HG03520 (cell line): ENCODE measurements around the gene DGCR8.
A peak's percentile ranks its signal among the peaks of the same experiment; 100 is the strongest.

Experiments
- ATAC-seq: cut with Tn5 transposase; IDR thresholded peaks from one replicate; pipeline ENCODE4 v1.9.1; 2021; ENCODE audit warnings: mild to moderate bottlenecking, moderate library complexity; ENCODE audit not compliant: unreplicated experiment

Gene DGCR8

DNA sequence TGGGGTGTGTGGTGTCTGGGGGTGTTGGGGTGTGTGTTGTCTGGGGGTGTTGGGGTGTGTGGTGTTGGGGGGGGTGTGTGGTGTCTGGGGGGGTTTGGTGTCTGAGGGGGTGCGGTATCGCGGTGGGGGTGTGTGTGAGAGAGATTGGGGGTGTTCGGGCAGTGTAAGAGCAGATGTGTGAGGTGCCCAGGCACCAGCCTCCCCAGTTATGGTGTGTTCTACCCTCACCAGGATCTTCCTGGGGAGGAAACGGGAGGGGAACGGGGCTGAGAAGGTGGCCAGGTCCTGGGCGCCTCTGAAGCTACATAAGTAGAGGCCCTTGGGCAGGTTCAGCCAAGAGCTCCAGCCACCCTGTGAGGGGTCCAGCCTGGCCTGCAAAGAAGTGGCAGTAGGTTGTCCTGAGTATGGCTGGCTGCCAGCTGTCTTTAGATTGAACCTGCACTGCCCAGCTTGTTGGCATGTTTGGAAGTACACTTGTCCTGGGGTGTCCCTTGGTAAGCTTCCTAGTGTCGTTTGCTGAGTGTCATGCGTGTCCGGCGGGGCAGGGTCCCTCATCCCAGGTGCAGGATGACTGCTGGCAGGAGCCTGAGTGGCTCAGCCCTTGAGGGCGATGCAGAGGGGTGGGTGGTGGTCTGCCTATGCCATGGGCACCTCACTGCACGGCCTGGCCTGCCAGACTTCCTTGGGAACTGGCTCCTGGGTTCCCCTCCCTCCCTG, 43.5 kb downstream of the DGCR8 start:
- ATAC-seq, result no peak

DNA sequence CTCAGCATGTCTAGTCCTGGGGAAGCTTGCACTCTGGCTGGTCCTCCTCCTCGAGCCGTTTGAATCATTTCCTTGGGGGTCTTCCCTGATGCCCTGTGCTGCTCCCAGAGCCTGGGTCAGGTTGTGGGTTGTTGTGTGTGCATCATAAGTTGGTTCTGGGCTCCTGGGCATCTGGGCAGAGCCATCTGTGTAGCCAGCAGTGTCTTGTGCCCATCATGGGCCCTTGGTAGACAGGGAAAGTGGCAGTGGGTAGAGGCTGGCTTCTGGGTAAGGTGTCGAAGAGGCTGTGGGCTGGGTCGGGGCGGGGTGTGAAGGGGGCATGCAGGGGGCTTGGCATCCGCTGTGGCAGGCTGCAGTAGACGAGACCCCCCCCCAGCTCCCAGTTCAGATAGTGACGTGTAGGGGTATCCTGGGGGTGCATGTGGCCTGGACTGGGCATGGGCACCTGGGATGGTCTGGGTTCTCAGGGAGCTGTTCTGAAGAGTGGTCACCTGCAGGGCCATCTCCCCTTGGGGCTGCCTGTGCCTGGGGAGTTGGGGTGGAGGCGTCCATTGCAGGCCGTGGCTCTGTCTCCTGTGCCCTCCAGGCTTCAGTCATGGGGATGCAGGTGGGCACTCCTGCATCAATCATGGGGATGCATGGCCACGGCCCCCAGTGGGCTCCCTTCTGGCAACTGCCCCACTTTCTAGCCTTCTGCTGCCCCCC, 44.2 kb downstream of the DGCR8 start:
- ATAC-seq, result no peak

DNA sequence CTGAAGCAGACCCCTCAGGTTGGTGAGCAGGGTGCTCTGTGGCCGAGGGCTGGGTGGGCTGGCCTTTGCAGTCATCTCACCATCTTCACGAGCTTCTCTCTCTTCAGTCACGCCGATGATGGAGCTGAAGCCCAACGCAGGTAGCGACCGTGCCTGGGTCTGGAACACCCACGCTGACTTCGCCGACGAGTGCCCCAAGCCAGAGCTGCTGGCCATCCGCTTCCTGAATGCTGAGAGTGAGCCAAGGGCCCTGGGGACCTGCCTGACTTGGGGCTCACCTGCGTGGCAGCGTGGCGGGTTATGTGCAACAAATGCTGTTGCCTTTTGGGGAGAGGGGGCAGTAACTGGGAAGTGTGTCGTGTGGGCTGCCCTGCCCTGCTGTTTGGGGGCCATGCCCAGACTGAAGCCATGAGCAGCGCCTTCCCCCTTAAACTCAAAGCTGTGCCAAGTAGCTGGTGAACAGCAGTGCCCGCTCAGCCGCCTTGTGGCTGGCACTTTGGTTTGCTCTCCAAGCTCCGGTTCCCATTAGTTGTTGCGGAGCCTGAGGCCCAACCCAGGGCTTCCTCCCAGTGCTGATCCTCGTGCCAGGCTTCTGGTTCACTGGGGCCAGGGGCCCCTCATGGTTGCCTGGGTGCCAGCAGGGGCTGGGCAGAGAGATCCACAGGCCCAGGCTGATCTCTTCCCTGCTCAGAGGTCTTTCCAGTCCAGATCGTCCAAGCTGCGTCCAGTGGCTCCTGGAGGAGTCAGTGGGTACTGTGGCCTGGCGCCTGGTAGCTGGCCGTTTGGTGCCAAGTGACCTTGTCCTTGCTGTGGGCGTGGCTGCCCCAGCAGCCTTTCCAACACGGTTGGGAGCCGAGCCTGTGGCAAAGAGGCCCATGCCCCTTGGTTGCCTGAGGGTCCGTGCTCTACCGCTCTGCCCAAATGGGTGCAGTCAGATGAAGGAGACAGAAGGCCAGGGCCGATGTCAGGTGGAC, 45.4 kb downstream of the DGCR8 start:
- ATAC-seq, result no peak

DNA sequence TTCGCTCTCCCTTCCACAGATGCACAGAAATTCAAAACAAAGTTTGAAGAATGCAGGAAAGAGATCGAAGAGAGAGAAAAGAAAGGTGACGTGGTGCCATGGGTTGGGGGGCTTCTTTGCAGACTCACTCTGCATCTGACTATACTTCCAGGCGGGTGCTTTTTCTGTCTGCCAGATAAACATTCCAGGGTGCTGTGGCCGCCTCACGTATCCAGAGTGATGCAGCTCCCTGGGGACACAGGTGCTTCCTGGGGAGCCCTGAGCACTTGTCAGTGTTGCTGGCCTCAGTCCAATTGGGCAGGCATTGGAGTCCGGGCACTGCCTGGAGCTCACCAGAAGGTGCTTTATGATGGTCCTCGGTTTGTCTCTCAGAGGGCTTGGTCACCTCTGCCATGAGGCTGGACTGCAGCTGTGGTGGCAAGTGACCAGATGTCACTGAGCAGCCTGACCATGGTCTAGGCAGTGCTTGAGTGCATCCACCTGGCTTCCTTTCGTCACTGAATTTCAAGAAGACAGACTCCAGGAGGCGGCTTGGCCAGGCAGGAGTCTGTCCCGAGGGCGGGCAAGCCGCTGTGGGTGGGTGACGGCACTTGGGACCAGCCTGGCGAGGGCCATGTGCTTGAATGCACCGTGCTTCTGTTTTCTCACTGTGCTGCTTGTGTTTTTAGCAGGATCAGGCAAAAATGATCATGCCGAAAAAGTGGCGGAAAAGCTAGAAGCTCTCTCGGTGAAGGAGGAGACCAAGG, 46.4 kb downstream of the DGCR8 start:
- no peak for ATAC-seq

DNA sequence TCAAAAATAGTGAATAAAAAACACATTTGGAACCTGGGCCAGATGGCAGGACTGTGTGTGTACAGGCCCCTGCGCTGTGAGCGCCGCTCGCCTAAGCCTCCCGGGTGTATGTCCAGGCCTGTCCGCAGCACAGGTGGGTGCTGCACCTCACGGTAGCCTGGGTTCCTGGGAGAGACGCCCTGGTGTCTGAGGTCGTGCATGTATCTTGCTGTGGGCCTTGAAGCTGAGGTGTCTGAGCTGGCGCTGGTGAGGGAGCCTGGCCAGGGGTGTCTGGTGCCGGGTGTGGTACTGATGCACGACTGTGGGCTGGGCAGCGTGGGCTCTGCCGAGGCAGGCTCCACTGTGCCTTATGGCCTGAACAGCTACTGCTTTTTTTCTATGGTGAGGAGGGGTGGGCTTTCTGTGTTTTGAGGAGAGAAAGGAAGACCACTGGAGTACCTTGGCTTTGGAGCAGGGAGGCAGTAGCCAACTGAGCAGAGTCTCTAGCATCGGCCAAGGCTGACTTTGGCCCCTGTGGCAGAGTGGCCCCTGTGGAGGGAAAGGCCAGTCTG, 47.4 kb downstream of the DGCR8 start:
- ATAC-seq, result no peak

DNA sequence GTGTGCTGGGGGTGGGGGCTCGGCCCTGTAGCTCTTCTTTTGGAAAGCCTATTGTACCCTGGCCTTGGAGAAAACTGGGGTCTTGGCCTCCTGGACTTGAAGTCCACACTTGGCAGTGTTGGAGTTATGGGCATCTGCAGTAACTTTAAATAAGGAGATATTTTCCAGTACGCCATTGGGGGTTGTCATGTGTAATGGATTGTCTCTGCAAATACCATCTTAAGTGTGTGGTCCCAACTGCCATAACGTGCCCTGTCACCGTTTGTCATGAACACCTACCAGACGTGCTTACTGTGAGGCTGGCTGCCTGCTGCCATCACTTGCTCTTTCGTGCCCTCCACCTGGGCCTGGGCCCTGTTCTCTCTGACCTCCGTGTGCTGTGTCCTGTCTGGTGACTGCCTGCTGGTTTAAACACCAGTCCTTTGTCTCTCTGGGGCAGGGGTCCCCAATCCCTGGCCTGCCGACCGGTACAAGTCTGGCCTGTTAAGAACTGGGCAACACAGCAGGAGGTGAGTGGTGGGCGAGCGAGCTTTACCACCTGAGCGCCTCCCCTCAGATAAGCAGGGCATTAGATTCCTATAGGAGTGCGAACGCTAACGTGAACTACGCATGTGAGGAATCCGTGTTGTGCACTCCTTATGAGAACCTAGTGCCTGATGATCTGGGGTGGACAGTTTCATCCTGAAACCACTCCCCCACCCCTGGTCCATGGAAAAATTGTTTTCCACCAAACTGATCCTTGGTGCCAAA, 48.0 kb downstream of the DGCR8 start:
- no peak for ATAC-seq

DNA sequence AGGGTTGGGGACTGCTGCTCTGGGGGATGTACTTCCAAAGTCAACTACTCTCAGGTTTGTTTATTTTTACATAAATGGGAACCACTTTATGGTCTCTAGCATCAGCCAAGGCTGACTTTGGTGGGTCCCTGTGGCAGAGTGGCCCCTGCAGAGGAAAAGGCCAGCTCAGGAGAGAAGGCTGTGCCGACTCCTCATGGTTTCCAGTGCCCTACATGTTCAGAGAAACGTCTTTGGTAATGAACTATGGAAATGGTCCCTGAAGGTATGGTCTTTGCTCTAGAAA, 48.5 kb downstream of the DGCR8 start:
- no peak for ATAC-seq

DNA sequence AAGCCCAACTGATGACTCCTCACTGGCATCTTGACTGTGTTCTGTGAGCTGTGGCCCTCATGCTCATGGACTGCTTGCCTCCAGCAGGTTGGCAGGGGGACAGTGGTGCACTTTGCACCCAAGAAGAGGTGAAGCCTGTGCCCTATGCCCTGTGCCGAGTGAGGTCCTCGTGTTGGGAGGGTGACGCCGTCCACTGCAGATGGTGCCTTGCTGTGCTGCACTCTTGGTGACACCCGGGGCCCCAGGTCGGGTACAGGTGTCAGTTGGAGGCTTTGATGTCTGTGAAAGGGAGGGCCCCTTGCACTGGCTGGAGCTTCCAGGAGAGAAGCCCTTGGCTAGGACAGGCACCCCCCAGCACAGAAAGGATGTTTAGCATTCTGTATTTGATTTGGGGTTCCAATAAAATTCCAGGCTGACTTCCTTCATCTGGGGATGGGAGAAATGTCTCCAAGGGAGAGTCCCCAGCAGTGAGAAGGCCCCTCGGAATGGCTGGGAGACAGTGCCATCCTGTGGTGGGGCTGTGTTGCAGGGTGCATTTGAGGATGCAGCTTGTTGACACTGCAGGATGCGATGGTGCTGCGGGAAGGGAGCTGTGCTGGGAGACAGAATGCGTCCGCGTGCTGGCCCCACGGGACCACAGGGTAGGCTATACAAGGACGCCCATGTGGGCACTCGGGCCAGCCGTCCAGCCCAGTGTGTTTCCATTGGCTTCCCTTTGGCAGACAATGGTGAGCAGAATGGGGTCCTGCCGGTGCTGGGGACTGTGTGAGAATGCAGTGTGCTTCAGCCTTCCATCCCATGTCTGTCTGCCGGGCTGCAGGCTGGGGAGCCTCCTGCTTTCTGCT, 49.1 kb downstream of the DGCR8 start:
- ATAC-seq, result no peak

DNA sequence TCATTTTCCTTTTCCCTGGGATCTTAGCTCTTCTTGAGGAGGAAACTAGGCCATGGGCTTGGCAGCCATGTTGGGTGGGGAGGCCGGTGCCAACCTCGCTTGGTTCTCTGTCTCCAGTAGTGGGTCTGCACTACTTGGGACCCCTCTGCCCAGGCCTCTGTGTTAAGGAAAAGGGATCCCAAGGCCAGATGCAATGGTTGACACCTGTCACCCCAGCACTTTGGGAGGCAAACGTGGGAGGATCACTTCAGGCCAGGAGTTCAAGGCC, 49.6 kb downstream of the DGCR8 start:
- no peak for ATAC-seq

DNA sequence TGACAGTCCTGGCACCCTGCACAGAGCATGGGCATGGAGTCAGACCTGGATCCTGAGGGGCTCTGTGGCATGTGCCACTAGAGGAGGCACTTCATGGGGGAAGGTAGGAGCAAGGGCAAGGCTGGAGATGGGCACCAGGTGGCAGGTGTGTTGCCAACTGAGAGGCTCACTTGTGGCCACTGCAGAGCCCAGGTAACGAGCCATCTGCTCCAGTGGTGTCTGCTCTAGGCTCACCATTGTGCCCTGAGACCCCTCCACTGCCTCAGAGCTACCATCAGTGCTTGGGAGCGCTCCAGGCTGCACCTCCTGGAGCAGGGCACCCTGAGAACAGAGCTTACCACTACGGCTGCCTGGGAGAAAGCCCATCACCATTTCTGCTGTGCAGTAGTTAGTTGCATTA, 50.3 kb downstream of the DGCR8 start:
- no peak for ATAC-seq

DNA sequence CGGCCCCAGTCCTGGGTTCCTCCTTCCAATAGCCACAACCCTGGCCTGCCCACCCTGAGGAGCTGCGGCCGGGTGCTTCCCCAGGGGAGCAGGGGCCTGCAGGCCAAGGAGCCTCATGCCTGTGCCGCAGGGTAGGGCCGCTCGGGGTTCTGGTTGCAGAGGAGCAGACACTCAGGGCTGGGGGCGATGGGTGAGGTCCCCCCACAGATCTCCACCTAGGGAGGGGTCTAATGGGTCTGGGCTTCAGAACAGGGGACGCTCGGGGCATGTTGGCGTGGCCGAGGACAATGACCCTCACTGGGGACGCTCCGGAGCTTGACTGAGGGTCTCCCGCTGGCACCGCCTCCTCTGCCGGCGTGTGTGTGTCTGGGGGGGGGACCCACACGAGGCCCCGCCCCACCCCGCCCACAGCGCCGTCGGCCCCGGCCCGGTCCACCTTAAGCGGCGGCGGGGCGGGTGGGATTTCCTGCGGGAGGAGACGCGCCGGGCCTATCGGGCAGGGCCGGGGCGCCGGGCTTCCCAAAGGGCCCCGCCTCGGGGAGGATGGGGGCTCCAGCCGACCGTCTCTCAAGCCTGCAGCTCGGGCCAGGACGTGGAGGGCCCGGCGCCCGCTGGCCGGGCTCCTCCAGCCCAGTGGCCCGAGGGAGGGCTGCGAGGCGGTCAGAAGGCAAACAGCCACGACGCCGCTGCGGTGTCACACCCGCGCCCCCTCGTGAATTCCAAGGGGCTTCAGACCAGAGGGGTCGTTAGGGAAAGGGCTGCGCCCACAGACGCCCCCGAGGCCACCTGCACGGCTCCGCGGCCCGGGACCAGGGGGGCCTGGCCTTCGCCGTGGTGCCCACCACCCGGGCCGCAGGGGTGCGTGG, 50.9 kb downstream of the DGCR8 start:
- peak; percentile 44 for ATAC-seq

DNA sequence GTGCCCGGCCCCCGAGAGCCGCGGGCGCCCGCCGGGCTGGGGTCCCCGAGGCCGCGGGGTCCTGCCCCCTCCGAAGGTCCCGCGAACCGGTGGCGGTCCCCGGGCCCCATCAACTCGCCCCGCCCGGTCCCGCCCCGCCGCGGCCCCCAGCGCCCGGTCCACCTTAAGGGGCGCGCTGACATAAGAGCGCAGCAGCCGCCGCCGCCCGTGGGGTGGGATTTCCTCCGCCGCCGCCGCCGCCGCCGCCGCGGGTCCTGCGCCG, 51.5 kb downstream of the DGCR8 start, which contains the start of gene ZDHHC8:
Gene ZDHHC8, plus strand, starts transcription at position 208 of the 262 bp plus-strand sequence. CDS start 144 bp downstream, outside the sequence.
- no peak for ATAC-seq

DNA sequence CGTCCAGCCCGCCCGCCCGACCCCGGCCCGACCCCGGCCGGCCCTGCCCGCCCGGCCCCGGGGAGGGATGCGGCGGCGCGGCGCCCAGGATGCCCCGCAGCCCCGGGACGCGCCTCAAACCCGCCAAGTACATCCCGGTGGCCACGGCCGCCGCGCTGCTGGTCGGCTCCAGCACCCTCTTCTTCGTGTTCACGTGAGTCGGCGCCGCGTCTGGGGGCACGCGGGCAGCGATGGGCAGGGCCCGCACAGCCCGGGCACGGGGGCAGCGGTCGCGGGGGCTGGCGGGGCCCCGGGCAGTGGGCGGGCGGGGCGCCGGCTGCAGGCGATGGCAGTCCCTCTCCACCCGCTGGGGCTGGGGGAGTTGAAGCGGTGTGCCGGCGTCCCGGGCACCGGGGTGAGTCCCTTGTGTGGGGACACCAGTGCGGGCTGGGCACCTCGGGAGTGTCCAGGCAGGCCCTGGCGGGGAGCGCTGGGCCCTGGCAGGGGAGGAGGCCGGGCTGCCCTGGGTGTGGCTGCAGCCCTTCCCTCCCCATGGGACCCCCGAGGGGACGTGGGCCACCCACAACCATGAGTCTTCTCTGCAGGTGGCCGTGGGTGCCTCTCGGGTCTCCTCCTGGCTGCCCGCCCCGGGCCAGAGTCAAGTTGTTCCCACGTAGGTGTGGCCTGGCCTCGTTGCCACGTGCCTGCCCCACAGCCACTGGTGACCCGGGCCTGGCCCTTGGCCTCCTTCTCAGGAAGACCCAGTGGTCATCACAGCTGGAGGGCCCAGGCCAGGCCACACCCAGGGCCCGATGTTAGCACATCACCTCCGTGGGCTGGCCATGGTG, 52.0 kb downstream of the DGCR8 start:
- ATAC-seq, result no peak

DNA sequence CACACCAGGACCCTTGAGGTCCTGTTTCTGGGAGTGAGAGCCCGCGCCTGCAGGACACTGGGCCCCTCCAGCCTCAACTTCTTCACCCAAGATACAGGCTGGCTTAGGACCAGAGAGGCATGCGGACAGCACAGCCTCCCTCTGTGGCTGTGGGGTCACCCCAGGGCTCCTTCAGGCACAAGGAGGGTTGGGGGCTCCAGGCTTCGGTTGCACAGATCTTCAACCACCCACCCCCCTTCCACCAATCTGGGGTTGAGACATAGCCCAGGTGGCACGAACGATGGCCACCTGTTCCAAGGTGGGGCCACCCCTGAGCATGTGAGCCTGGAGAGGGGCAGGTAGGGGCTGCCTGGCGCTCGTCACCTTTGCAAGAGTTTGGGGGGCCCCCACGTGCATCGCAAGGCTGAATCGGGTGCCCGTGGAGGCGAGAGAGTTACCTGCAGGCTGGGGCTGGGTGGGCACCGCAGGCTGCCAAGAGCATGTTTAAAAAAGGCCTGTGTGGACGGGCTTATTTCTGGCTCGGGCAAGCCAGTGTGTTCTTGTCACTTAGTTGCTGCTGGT, 52.7 kb downstream of the DGCR8 start:
- ATAC-seq, result no peak

DNA sequence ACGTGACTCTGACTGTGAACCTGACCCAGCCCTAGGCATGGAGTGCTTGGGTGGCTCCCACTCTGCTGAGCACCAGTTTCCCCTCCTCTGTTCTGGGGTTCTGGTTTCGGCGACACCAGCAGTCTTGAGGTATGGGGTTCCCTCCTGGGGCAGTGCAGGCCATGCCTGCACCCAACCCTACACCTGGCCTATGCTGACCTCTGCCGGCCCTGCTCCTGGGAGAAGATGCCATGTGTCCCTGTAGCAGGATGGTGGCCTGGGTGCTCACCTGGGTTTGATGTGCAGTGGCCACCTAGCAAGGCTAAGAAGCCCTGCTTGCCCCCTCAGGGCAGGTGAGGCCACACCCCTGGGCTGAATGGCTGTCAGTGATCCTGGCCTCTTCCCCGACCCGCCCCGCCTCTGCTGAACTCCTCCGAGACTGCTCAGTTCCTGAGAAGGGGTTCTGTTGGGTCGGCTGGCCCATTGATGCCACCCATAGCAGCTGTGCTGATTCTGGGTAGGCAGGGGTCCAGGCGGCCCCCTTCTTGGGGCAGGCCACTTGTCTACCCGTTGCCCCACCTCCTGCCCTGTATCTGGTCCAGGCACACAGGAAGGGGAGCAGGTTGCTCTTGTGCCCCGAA, 54.0 kb downstream of the DGCR8 start:
- no peak for ATAC-seq

DNA sequence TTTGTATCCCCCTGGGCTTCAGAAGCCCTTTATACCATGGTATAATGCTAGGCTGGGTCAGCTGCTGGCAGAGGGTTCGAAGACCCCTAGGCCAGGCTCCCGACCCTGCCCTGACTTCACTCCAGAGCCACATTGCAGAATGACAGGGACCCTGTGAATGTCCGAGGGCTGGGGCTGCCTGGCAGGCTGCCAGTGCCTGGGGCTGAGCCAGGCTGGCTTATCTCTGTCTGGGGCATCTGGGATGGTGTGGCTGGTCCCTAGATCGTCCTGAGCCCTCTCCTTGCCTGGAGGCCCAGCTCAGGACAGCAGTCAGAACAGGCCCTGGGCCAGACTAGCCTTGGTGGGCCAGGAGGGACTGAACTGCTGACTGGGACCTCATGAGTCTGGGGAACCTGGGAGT, 55.2 kb downstream of the DGCR8 start:
- ATAC-seq, result no peak
